Ovary (tissue), 3 donors: ENCODE data around the gene KCNAB2.

Source experiments
- EP300 ChIP-seq: sonication (generic); formaldehyde crosslinking; IDR thresholded peaks from one replicate; pipeline ENCODE4 v1.6.1; 2017; ENCODE audit warnings: antibody characterized with exemption
- POLR2A ChIP-seq: fragments of 450-650 bp; IDR thresholded peaks from one replicate; pipeline ENCODE4 v1.6.1; 2017; ENCODE audit warnings: antibody characterized with exemption, mild to moderate bottlenecking, moderate library complexity
- TF ChIP-seq, protein P1 (sequence below), 3 donors: fragments of 450-650 bp in 2 of 3; fragments of 200-600 bp in 1 of 3; IDR thresholded peaks; one replicate each; pipeline versions ENCODE4 v1.5.1 to v1.8.0; 2016 to 2022; ENCODE audit warnings: antibody characterized with exemption in 3 of 3, mild to moderate bottlenecking in 1 of 3
- donor health status: DM: no; HTN: no; CAD: no.

- TF ChIP-seq, protein P1, sequence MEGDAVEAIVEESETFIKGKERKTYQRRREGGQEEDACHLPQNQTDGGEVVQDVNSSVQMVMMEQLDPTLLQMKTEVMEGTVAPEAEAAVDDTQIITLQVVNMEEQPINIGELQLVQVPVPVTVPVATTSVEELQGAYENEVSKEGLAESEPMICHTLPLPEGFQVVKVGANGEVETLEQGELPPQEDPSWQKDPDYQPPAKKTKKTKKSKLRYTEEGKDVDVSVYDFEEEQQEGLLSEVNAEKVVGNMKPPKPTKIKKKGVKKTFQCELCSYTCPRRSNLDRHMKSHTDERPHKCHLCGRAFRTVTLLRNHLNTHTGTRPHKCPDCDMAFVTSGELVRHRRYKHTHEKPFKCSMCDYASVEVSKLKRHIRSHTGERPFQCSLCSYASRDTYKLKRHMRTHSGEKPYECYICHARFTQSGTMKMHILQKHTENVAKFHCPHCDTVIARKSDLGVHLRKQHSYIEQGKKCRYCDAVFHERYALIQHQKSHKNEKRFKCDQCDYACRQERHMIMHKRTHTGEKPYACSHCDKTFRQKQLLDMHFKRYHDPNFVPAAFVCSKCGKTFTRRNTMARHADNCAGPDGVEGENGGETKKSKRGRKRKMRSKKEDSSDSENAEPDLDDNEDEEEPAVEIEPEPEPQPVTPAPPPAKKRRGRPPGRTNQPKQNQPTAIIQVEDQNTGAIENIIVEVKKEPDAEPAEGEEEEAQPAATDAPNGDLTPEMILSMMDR (IDR thresholded peaks at IDR 0.05) = no peak
- TF ChIP-seq POLR2A = no peak
- TF ChIP-seq EP300 = no peak
Observed at GRCh38 chr1:6077919-6078318, 32.2 kb downstream of the KCNAB2 start.
